Osteocyte (in vitro differentiated cells): ENCODE results near the gene ACE. TPM values are rescaled to one million over a fixed set of nuclear protein-coding genes. Genes with fewer than 3 reads are reported as not detected.

Experiments
- DNase-seq: peaks from one replicate; pipeline ENCODE4 v3.0.0; 2021; ENCODE audit warnings: mixed read lengths; ENCODE audit not compliant: unreplicated experiment; ENCODE audit errors: extremely low spot score
- H3K27ac Mint-ChIP-seq: one replicate; pipeline ENCODE4 v1.8.0; 2021; ENCODE audit warnings: mild to moderate bottlenecking, mixed read lengths; ENCODE audit not compliant: unreplicated experiment
- H3K27me3 Mint-ChIP-seq: one replicate; pipeline ENCODE4 v1.8.0; 2021; ENCODE audit warnings: mixed read lengths; ENCODE audit not compliant: unreplicated experiment
- H3K36me3 Mint-ChIP-seq: one replicate; pipeline ENCODE4 v1.8.0; 2021; ENCODE audit warnings: mixed read lengths; ENCODE audit not compliant: unreplicated experiment
- H3K4me1 Mint-ChIP-seq: one replicate; pipeline ENCODE4 v1.8.0; 2021; ENCODE audit warnings: mixed read lengths; ENCODE audit not compliant: unreplicated experiment
- H3K4me3 Mint-ChIP-seq: one replicate; pipeline ENCODE4 v1.8.0; 2021; ENCODE audit warnings: mild to moderate bottlenecking, moderate library complexity, mixed read lengths; ENCODE audit not compliant: unreplicated experiment
- H3K9me3 Mint-ChIP-seq: one replicate; pipeline ENCODE4 v1.8.0; 2021; ENCODE audit warnings: mixed read lengths; ENCODE audit not compliant: unreplicated experiment
- total RNA-seq: library from RNA; stranded (reverse); gene quantifications from 2 replicates; pipeline ENCODE4 v1.2.1, GENCODE V29; 2021
- TF ChIP-seq, protein P1 (sequence below): fragments of 200-600 bp; sonication (generic); IDR thresholded peaks from 2 replicates; pipeline ENCODE4 v1.5.0; 2021; ENCODE audit warnings: antibody characterized with exemption, mild to moderate bottlenecking, moderate library complexity

ACE gene
- total RNA-seq, 1 donor from 2014 or later, result 1.1 TPM

DNA sequence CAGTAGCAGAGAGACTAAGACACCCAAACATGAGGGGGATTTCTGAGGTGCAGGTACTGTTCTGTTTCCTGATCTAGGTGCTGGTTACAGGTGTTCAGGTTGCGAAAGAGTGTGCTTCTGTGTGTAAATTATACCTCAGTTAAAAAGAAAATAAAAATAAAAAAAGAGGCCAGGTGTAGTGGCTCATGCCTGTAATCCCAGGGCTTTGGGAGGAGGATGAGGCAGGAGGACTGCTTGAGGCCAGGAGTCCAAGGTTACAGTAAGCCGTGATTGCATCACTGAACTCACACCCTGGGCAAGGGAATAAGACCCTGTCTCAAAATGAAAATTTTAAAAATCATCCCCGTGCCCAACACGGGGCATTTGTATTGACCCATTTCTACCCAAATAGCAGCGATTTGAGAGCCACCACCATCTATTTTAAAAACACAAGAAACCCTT lies 70.2 kb downstream of the ACE start:
- H3K4me1 Mint-ChIP-seq, result peaks cover 10% of the 10 kb centered on the region
- no peak for DNase-seq
- H3K27ac Mint-ChIP-seq, result no peak overlapping the region
- TF ChIP-seq, protein P1, sequence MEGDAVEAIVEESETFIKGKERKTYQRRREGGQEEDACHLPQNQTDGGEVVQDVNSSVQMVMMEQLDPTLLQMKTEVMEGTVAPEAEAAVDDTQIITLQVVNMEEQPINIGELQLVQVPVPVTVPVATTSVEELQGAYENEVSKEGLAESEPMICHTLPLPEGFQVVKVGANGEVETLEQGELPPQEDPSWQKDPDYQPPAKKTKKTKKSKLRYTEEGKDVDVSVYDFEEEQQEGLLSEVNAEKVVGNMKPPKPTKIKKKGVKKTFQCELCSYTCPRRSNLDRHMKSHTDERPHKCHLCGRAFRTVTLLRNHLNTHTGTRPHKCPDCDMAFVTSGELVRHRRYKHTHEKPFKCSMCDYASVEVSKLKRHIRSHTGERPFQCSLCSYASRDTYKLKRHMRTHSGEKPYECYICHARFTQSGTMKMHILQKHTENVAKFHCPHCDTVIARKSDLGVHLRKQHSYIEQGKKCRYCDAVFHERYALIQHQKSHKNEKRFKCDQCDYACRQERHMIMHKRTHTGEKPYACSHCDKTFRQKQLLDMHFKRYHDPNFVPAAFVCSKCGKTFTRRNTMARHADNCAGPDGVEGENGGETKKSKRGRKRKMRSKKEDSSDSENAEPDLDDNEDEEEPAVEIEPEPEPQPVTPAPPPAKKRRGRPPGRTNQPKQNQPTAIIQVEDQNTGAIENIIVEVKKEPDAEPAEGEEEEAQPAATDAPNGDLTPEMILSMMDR, result no peak
- no peaks in the 10 kb centered on the region for H3K36me3 Mint-ChIP-seq
- no peaks in the 10 kb centered on the region for H3K27me3 Mint-ChIP-seq
- H3K4me3 Mint-ChIP-seq, result no peak overlapping the region
- no peaks in the 10 kb centered on the region for H3K9me3 Mint-ChIP-seq

Other genes with a start within 250 kb of the ACE start
- 5.7 and 6.1 TPM in 2 replicates for gene CYB561, start 30.8 kb upstream of the ACE start, total RNA-seq
- not detected in 2 replicates for gene KCNH6, start 46.3 kb downstream of the ACE start, total RNA-seq
- 93.9 and 97.4 TPM in 2 replicates for gene DCAF7, start 73.4 kb downstream of the ACE start, total RNA-seq
- gene TACO1, start 123.8 kb downstream of the ACE start, total RNA-seq, result 20.9 and 23.8 TPM in 2 replicates
- gene MAP3K3, start 145.4 kb downstream of the ACE start, total RNA-seq, result 41.0 and 41.7 TPM in 2 replicates
- 52.6 and 54.3 TPM in 2 replicates for gene LIMD2, start 223.1 kb downstream of the ACE start, total RNA-seq